Colonic mucosa (tissue), 4 donors: ENCODE data around the gene KRTAP5-11. TPM values are rescaled to one million over a fixed set of nuclear protein-coding genes. Genes with fewer than 3 reads are reported as not detected.
"Not testable (repeated sequence)": the region's sequence is repeated elsewhere in the genome, so short reads cannot be mapped to it uniquely, and the experiment has no call there.

Experiments
- DNase-seq: peaks from one replicate; pipeline ENCODE4 v3.0.0-alpha.2; 2020
- H3K27ac ChIP-seq: fragments of 200-600 bp; one replicate; pipeline ENCODE4 v1.8.0; 2021
- H3K27me3 ChIP-seq: fragments of 200-600 bp; one replicate; pipeline ENCODE4 v1.8.0; 2021
- H3K36me3 ChIP-seq: fragments of 200-600 bp; one replicate; pipeline ENCODE4 v1.8.0; 2021
- H3K4me1 ChIP-seq: fragments of 200-600 bp; one replicate; pipeline ENCODE4 v1.8.0; 2021; ENCODE audit warnings: mild to moderate bottlenecking
- H3K4me3 ChIP-seq: fragments of 200-600 bp; one replicate; pipeline ENCODE4 v1.8.0; 2021
- H3K9ac ChIP-seq, 2 donors: one replicate each; pipeline ENCODE4 v1.7.0; 2013; ENCODE audit warnings: control low read depth in 2 of 2, low read depth in 2 of 2, low read length in 2 of 2
- H3K9me3 ChIP-seq: fragments of 200-600 bp; one replicate; pipeline ENCODE4 v1.8.0; 2021
- intact Hi-C: fragments of 100-400 bp; cut with DNase I; formaldehyde crosslinking; loops from one replicate; pipeline ENCODE4 v1.14.1; 2022
- total RNA-seq, 2 donors: library from RNA; stranded (reverse); fragmentation: NEBNext Ultra II Directional in 1 of 2; extraction: Animal tissue kit (Norgen Biotek cat#: 25700) in 1 of 2; gene quantifications; one replicate each; pipeline ENCODE4 v1.2.1, GENCODE V29; 2021
- TF ChIP-seq, protein P1 (sequence below): fragments of 200-600 bp; IDR thresholded peaks from one replicate; pipeline ENCODE4 v1.8.0; 2022; ENCODE audit warnings: antibody characterized with exemption, mild to moderate bottlenecking
- donor health status: healthy.
- donor health status: DM: no; HTN: no; CAD: no.
- donor health status: DM: no; HTN: no; CAD: no.

KRTAP5-11 gene
- total RNA-seq, 2 donors from 2014 or later: not detected

GRCh38 chr11:71537537-71537936, 45.1 kb downstream of the KRTAP5-11 start:
- no peak overlapping the region for H3K9ac ChIP-seq
- H3K36me3 ChIP-seq: no peaks in the 10 kb centered on the region
- H3K4me1 ChIP-seq: no peaks in the 10 kb centered on the region
- H3K27ac ChIP-seq: no peak overlapping the region
- H3K27me3 ChIP-seq: no peaks in the 10 kb centered on the region
- H3K9me3 ChIP-seq: no peaks in the 10 kb centered on the region
- TF ChIP-seq, protein P1, sequence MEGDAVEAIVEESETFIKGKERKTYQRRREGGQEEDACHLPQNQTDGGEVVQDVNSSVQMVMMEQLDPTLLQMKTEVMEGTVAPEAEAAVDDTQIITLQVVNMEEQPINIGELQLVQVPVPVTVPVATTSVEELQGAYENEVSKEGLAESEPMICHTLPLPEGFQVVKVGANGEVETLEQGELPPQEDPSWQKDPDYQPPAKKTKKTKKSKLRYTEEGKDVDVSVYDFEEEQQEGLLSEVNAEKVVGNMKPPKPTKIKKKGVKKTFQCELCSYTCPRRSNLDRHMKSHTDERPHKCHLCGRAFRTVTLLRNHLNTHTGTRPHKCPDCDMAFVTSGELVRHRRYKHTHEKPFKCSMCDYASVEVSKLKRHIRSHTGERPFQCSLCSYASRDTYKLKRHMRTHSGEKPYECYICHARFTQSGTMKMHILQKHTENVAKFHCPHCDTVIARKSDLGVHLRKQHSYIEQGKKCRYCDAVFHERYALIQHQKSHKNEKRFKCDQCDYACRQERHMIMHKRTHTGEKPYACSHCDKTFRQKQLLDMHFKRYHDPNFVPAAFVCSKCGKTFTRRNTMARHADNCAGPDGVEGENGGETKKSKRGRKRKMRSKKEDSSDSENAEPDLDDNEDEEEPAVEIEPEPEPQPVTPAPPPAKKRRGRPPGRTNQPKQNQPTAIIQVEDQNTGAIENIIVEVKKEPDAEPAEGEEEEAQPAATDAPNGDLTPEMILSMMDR: no peak
- intact Hi-C loops: no loop called here
- DNase-seq: no peak
- no peak overlapping the region for H3K4me3 ChIP-seq

GRCh38 chr11:71535825-71536224, 46.9 kb downstream of the KRTAP5-11 start:
- intact Hi-C loops: no loop called here
- TF ChIP-seq, protein P1: no peak
- Histone ChIP-seq H3K4me1 (no peaks in the 10 kb centered on the region), H3K27me3 (no peaks in the 10 kb centered on the region), H3K9me3 (no peaks in the 10 kb centered on the region), H3K4me3 (no peak overlapping the region), H3K36me3 (no peaks in the 10 kb centered on the region), H3K9ac (no peak overlapping the region), H3K27ac (no peak overlapping the region)
- no peak for DNase-seq

DNA sequence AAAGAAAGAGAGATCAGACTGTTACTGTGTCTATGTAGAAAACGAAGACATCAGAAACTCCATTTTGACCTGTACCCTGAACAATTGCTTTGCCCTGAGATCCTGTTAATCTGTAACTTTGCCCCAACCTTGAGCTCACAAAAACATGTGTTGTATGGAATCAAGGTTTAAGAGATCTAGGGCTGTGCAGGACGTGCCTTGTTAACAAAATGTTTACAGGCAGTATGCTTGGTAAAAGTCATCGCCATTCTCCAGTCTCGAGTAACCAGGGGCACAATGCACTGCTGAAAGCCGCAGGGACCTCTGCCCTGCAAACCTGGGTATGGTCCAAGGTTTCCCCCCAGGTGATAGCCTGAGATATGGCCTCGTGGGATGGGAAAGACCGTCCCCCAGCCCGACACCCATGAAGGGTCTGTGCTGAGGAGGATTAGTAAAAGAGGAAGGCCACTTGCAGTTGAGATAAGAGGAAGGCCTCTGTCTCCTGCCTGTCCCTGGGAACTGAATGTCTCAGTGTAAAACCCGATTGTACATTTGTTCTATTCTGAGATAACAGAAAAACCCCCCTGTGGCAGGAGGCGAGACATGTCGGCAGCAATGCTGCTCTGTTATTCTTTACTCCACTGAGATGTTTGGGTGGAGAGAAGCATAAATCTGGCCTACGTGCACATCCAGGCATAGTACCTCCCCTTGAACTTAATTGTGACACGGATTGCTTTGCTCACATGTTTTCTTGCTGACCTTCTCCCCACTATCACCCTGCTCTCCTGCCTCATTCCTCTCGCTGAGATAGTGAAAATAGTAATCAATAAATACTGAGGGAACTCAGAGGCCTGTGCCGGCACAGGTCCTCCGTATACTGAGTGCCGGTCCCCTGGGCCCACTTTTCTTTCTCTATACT, 47.7 kb downstream of the KRTAP5-11 start:
- H3K9ac ChIP-seq, H3K4me1 ChIP-seq, H3K9me3 ChIP-seq, H3K27me3 ChIP-seq, H3K27ac ChIP-seq, H3K36me3 ChIP-seq, intact Hi-C loops, DNase-seq, H3K4me3 ChIP-seq: not testable (repeated sequence)

- no peak overlapping the region for H3K9ac ChIP-seq
- intact Hi-C loops: no loop called here
- no peaks in the 10 kb centered on the region for H3K36me3 ChIP-seq
- H3K4me3 ChIP-seq: no peak overlapping the region
- H3K9me3 ChIP-seq: no peaks in the 10 kb centered on the region
- no peaks in the 10 kb centered on the region for H3K27me3 ChIP-seq
- no peak overlapping the region for H3K27ac ChIP-seq
- TF ChIP-seq, protein P1: no peak
- H3K4me1 ChIP-seq: no peaks in the 10 kb centered on the region
- no peak for DNase-seq
Observed at GRCh38 chr11:71532036-71532610, 50.6 kb downstream of the KRTAP5-11 start.

Other genes with a start within 250 kb of the KRTAP5-11 start
- gene DHCR7, start 134.5 kb downstream of the KRTAP5-11 start, total RNA-seq: 100 to 1,000 TPM in 1 of 2 donors, 10 to 100 TPM in 1; 75.3 to 163 TPM
- gene NADSYN1, start 129.7 kb downstream of the KRTAP5-11 start, total RNA-seq: 100 to 1,000 TPM; 133 to 178 TPM
- under 1 TPM; 0.17 to 0.24 TPM for gene KRTAP5-7, start 55.6 kb downstream of the KRTAP5-11 start, total RNA-seq
- under 1 TPM in 1 of 2 donors, not detected in 1; 0.35 TPM for gene KRTAP5-8, start 44.9 kb downstream of the KRTAP5-11 start, total RNA-seq
- under 1 TPM; 0.35 to 0.52 TPM for gene KRTAP5-9, start 34.5 kb downstream of the KRTAP5-11 start, total RNA-seq
- under 1 TPM in 1 of 2 donors, not detected in 1; 0.37 TPM for gene KRTAP5-10, start 17.3 kb downstream of the KRTAP5-11 start, total RNA-seq